Hematopoietic multipotent progenitor cell treated with erythropoietin and hydrocortisone succinate and interleukin-3 and kit ligand, for 4 days (in vitro differentiated cells): ENCODE results near the gene PALM3.

ENCODE experiments used
- DNase-seq: peaks from one replicate; pipeline ENCODE4 v3.0.0-alpha.2; 2015

Gene PALM3, protein sequence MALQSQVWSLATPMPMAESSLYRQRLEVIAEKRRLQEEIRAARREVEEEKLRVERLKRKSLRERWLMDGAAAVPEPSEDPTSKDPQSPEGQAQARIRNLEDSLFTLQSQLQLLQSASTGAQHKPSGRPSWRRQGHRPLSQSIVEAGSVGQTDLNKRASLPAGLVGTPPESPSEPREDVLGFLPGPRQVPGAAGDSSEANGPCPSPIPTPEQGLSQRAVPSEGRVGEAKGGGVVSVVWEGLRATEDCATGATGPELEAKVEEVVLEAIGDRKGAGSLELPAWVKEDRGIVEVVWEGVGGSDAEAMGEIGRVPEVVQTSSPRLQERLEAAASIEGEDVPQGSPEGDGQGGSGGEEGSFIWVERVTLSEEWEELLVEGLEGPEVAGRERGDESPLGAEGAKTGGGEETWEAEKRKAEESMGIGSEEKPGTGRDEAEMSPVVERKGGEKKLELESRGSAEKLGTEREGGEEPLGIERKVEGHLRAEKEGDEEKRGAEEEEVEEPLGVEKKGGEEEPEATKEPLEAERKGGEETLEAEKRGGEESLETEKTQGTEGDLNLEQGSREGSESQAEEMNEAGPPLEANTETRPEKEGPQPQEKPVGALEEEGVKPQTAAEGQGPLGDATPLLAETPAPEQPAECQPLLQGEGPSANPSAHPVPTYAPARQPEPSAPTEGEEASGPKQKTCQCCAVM

DNA sequence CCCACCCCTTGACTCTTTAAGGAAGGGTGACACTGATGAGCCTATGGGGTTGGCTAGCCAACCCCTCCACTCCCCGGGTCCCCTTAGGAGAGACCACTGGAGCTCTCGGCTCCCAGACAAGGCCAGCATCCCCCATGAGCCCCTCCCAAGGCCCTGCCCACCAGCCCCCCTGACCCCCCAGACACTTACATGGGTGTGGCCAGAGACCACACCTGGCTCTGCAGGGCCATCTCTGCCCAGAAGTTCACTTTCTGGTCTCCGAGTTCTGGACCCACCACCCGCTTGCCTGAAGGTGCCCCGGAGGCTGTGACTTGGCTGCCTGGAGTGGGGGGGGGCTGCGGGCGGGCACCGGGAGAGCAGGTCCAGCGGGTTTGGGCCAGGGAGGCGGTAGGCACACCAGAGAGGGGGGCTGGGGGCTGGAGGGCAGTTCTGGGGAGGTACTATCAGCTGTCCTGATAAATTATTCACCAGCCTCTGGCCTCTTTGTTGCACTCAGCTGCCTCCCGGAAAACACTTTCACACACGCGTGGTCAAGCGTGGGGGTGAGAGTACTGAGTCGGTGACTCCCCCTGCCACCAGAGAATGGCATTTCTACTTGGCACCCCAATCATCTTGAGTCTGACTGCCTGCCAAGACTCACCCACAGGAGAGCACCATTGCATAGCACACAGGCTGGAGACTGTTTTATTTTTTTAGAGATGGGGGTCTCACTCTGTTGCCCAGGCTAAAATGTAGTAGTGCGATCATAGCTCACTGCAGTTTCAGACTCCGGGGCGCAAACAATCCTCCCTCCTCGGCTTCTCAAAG, at the start of gene PALM3:
Gene PALM3 (minus strand): TSS at position 326 of the 807 bp plus-strand sequence. CDS start 96 bp downstream, at position 230.
- DNase-seq: no peak

DNA sequence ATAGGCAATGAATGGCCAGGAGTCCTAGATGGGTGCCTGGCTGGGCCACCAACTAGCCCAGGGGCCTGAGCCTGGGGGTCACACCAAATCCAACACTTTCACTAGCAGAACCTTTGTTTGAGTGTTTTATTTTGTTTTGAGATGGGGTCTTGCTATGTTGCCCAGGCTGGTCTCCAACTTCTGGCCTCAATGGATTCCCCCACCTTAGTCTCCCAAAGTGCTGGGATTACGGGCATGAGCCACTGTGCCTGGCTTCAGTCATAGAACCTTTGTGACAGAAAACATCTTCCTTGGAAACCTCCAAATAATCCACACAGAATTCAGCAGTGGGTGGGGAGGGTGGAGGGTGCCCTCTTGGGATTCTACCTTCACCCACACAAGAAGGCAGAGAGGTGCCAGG, 49.6 kb upstream of the PALM3 start:
- no peak for DNase-seq

DNA sequence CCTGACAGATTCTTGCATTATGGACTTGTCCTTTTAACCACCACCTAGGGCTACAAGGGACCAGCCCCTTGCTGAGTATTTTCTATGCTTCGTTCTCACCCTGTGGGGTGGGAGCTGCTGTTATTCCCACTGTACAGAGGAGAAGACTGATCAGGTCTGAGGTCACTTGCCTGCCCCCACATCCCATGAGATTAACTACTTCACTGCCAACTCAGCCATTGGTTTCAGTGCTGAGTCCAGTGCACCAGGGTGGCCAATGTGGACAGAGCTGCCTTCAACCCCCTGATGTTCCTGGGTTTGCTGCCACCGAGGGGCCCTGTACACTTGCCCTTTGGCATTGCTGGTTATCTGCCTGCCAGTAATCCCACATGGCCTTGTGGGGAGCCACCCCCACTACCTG, 48.8 kb upstream of the PALM3 start:
- DNase-seq: no peak

DNA sequence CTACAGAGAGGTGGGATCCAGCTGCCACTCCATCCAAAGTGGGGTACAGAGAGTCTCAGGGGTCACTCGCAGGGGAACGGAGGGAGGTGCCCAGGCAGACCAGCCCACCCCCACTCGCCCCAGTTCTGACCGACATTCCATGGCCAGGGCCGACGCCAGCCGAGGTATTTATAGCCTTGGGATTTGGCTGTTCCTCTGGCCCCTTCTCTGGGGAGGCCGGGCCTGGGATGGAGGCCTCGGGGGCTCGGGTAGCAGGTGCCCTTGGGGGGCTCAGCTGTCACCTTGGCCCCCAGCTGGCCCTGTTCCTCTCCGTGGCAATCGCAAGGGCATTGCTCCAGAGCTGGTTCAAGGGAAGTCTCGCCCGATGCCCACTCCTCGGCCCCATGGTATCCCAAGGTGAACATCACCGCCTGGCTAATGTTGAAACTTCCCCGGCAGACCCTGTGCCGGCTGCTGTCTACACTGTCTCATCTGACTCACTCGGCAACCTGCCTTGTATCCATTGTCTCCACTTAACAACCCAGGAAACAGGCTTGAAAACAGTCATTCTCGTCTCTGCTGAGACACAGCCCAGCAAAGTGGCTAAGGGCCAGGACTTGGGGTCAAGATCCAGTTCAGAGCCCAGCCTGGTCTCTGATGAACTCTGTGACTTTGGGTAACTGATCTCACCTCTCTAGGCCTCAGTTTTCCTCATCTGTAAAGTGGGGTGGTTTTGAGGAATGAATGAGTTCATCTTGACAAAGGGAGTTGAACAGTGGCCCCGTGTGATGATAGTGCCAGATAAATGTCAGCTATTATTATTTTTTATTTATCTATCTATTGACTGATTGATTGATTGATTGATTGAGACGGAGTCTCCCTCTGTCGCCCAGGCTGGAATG, 45.9 kb upstream of the PALM3 start:
- DNase-seq: no peak

GRCh38 chr19:14106840-14107239, 45.0 kb upstream of the PALM3 start:
- no peak for DNase-seq

DNA sequence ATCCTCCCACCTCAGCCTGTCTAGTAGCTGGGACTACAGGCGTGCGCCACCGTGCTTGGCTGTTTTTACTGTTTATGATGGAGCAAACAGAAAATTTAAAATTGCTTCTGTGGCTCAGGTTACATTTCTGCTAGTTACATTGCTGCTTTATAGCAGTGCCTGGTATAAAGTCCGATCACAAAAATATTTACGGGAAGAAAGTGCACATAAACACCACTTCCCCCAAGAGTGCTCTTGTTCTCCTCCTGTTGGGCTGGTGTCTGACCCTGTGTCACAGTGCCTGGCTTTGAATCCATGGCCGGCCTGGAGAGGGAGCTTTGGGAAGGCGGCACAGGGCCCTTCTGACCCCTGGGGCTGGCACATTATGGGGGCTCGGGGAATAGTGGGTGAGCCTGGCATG, 43.8 kb upstream of the PALM3 start:
- no peak for DNase-seq

DNA sequence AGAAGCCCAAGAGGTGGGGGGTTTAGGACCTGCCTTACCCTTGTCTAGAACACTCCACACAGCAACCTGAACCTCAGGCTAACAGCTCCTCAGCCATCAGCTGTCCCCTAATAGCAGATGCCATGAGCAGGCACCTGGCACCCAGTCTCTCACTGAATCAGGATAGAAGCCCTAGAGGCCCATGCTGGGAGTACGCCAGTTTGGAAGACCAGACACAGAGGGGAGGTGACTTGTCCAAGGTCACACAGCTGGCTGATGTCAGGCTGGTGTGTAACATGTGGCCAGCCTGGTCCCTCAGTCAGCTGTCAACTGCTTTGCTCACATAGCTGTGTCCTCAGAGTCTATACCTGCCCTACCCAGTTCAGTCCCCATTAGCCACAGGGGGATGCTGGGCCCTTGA, 41.4 kb upstream of the PALM3 start:
- no peak for DNase-seq

DNA sequence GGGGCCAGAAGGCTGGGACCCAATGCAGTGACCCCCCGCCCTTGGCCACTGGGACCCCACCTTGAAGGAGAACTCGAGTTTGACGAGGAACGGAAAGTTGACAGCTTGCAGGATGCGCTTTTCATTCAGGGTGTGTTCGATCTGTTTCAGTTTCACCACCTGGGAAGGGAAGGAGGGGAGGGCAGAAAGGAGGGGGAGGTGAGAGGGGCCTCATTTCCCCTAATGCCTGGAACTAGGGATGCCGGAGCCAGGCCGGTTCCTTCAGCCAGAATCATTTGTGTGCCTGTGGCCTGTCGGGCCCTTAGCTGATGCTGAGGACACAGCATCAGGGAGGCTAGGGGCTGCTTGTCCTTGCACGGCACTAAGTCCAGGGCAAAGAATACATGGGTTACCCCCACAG, 40.9 kb upstream of the PALM3 start:
- no peak for DNase-seq

DNA sequence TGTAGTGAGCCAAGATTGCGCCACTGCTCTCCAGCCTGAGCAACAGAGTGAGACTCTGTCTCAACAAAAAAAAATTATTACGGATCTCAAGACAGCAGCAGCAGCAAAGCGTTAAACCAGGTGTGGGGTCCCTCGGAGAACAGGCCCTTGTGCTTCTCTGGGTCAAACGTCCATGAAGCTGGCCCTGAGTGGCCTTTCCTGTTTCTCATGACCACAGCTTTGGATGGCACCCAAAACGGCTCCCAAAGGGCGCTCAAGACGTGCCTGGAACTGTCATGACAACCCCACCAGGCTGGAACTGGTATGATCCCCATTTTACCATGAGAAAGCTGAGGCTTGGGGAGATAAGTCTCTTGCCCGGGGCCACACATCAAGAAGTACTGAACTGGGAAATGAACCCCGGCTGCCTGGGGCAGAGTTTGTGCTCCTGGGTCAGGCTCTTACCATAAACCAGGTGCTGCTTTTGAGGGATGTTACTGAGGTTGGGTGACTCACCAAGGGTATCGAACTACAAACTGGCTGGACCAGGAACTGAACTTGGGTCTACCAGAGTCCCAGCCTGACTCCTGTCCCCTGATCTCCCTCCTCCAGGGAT, 40.3 kb upstream of the PALM3 start:
- DNase-seq: no peak

- no peak for DNase-seq
Measured at GRCh38 chr19:14101003-14101545, 39.2 kb upstream of the PALM3 start.

DNA sequence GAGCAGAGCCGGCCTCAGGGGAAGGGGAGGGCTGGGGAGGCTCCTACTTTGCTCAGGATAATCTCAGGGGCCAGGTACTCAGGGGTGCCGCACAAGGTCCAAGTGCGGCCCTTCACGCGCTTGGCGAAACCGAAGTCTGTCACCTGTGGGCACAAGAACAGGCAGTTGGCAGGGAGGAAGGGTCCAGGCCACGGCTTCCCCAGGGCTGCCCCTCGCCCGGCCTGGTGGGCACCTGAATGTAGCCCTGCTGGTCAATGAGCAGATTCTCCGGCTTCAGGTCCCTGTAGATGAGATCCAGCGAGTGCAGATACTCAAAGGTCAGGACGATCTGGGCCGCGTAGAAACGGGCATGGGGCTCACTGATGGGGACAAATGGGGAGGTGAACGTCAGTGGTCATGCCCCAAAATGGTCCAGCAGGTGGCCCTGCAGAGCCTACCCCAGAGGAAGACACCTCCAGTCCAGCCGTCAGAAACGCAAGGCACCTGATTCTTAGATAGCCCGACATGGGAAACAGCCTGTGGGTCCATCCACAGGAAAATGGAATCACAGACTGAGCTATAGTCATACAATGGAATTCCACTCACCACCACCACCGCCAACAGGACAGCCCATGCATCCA, 35.8 kb upstream of the PALM3 start:
- peak; percentile 36 for DNase-seq

- DNase-seq: no peak
Measured at GRCh38 chr19:14096272-14096992, 34.6 kb upstream of the PALM3 start.

- peak; percentile 63 for DNase-seq
Measured at GRCh38 chr19:14094854-14095253, 33.0 kb upstream of the PALM3 start.

GRCh38 chr19:14093117-14093823, 31.4 kb upstream of the PALM3 start:
- DNase-seq: peak; percentile 43

DNA sequence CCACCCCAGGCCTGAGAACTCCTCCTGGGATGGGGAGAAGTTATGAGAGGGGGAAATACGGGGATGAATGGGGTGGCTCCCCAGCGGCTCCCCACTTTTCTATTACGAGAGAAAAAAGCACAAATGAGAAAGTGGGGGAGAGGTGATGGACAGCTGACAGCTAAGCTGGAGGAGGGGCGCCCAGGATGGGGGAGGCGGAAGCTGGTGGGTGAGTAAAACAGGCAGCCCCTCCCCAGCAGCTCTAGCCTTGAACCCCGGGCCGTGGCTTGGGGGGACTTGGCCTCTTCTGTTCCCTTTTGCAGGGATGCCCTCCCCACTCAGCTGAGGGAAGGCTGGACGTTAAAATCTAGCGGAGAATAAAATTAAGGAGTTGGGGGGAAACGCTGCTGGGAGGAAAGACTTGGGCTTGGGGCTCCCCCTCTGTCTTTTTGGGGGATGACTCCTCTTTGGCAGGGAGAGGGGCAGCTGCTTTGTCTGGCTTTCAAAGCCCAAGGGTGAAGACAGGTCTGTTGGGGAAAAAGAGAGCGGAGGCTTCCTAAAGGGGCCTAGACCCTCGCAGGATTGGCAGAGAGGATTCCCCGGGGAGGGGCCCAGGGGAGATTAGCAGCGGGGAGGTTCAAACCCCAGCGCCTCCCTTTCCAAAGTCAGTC, 30.1 kb upstream of the PALM3 start:
- DNase-seq: peak; percentile 70

DNA sequence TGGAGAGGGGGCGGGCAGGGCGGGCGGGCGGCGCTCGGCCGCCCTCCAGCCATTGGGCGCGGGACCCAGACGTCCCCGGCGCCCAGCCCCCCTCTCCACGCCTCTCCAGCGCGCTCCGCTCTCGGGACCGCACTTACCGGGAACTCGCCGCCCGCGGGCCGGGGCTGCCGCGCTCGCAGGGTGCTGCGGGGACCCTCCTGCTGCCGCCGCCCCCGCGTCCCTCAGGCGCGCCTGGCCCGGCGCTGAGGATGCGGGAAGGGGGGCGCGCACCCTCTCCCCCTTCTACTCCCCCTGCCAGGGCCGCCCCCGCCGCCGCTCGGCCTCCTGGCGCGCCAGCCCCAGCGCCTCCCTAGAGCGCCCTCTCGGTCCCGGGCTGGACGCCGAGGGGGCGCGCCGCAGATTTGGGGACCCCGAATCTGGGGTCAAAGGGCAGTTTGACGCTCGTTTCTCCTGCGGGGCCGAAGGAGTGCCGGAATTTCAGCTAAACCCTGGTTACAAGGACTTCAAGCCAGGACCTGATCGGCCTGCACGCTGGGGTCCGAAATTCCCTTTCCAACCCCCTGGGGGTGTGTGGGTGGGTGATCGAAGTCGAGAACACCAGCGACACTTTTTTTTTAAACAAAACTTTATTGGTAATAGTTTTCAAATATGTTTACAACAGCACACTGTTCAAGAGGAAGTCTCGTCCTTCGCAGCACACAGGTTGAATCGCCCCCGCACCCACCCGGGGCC, 29.4 kb upstream of the PALM3 start:
- peak; percentile 93 for DNase-seq

DNA sequence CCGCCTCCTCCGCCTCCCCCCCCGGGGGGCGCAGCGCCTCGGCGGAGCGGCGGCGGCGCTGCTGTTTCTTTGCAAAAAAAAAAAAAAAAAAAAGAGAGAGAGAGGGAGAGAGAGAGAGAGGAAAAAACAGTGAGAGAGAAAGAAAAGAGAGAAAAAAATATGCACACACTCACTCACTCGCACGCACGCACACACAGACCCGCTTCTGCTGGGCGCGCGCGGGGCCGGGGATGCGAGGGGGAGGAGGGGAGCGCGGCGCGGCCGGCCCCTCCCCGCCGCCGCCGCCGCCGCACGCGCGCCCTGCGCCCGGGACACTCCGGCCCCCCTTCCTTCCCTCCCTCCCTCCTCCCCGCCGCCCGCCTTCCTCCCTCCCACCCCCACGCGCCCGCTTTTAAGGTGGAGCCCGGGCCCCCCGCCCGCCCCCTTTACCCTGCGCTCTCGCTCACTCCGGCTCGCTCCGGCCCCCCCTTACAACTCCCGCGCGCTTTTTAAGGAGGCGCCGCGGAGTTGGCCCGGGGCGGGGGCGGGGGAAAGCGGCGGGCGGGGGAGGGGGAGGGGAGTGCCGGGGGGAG, 28.7 kb upstream of the PALM3 start, which contains the start of gene SAMD1:
Gene SAMD1 (minus strand): TSS at position 243 of the 572 bp plus-strand sequence.
- DNase-seq: peak; percentile 97
